Endothelial cell of umbilical vein (primary cell): ENCODE measurements around the gene CDC42BPG.
"Not testable (repeated sequence)": the region's sequence is repeated elsewhere in the genome, so short reads cannot be mapped to it uniquely, and the experiment has no call there.

Source experiments
- CTCF ChIP-seq, 2 donors: IDR thresholded peaks; 1 replicate in 1 of 2; 2 replicates in 1 of 2; pipeline ENCODE4 v1.5.1; 2011; ENCODE audit warnings: low read length in 2 of 2, mild to moderate bottlenecking in 2 of 2, moderate library complexity in 2 of 2, control low read depth in 1 of 2, inconsistent platforms in 1 of 2, low read depth in 1 of 2; ENCODE audit not compliant: insufficient read depth in 1 of 2; ENCODE audit errors: extremely low read depth in 1 of 2
- EZH2 ChIP-seq: IDR thresholded peaks from 2 replicates; pipeline ENCODE4 v1.6.1; 2012; ENCODE audit warnings: borderline replicate concordance, low read depth, mild to moderate bottlenecking, moderate library complexity, low read length, inconsistent platforms; ENCODE audit not compliant: severe bottlenecking
- MAX ChIP-seq: IDR thresholded peaks from 2 replicates; pipeline ENCODE4 v1.6.1; 2011; ENCODE audit not compliant: insufficient read depth, insufficient read length
- MYC ChIP-seq: IDR thresholded peaks from one replicate; pipeline ENCODE4 v1.6.1; 2011; ENCODE audit warnings: mild to moderate bottlenecking, low read depth, low read length
- POLR2A ChIP-seq: IDR thresholded peaks from 2 replicates; pipeline ENCODE4 v1.6.1; 2012; ENCODE audit warnings: low read depth, mild to moderate bottlenecking, control low read depth, low read length
- POLR2AphosphoS5 ChIP-seq: IDR thresholded peaks from 2 replicates; pipeline ENCODE4 v1.6.1; 2012; ENCODE audit warnings: low read depth, mild to moderate bottlenecking, control low read depth, low read length, moderate library complexity; ENCODE audit not compliant: insufficient read depth

GRCh38 chr11:64845776-64846129 is 1.3 kb upstream of the CDC42BPG start:
- TF ChIP-seq CTCF (IDR thresholded peaks at IDR 0.05; ENCODE audit: extremely low read depth in 1 of 2, insufficient read depth in 1 of 2, low read depth in 1 of 2, low read length in 2 of 2); POLR2AphosphoS5; MAX; POLR2A; EZH2; MYC: not testable (repeated sequence)
